Dendritic cell treated with granulocyte-macrophage colony-stimulating factor and Interleukin-4, amounts not matched to agents 40 ng/mL and 50 ng/mL, for 4 days (primary cell): ENCODE results near the gene FAM131A.

Experiments used
- H3K27ac Mint-ChIP-seq: one replicate; pipeline ENCODE4 v1.8.0; 2022; ENCODE audit warnings: mild to moderate bottlenecking, mixed read lengths
- H3K27me3 Mint-ChIP-seq: one replicate; pipeline ENCODE4 v1.8.0; 2022; ENCODE audit warnings: mild to moderate bottlenecking, mixed read lengths
- H3K36me3 Mint-ChIP-seq: one replicate; pipeline ENCODE4 v1.8.0; 2022; ENCODE audit warnings: low read depth, mixed read lengths
- H3K4me1 Mint-ChIP-seq: one replicate; pipeline ENCODE4 v1.8.0; 2022; ENCODE audit warnings: low read depth, mixed read lengths
- H3K4me3 Mint-ChIP-seq: one replicate; pipeline ENCODE4 v1.8.0; 2022; ENCODE audit warnings: mild to moderate bottlenecking, moderate library complexity, mixed read lengths
- H3K9me3 Mint-ChIP-seq: one replicate; pipeline ENCODE4 v1.8.0; 2022; ENCODE audit warnings: mixed read lengths
- intact Hi-C: fragments of 100-400 bp; cut with micrococcal nuclease; formaldehyde crosslinking; loops from one replicate; pipeline ENCODE4 v1.15.0; 2022

FAM131A gene

DNA sequence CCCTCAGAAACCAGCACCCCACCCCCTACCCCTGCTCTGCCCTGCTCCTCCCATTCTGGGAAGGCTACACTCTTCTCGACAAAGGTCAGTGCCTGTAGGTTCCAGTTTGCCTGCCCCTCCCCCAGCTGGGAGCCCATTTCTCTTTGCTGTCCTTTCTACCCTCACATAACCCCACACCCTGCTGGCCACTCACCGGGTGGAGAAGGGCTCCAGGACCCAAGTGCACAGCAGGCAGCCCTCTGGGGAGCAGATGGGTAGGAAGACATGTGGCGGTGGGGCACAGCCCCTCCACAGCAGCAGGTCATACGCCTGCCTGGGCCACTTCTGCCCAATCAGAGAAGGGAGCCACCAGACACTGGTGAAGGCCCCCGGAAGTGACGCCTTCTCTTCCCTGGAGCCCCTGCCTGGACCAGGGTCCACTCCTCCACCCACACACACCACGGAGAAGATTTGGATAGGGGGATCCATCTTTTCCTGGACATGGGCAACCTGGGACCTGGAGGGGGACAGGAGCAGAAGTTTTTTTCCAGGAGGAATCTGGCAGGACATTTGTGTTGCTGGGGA lies 40.6 kb downstream of the FAM131A start, which contains the start of gene THPO:
THPO (minus strand) TSS at position 326 of the 564 bp plus-strand sequence. CDS start 1,948 bp downstream, outside the sequence.
- intact Hi-C loops, result no loop called here
- Mint-ChIP-seq H3K27me3 (peaks cover 87% of the 10 kb centered on the region), H3K4me1 (peaks cover 19% of the 10 kb centered on the region), H3K4me3 (no peak within 1 kb of the TSS), H3K36me3 (no peaks in the 10 kb centered on the region), H3K27ac (no peak within 1 kb of the TSS), H3K9me3 (no peaks in the 10 kb centered on the region)

DNA sequence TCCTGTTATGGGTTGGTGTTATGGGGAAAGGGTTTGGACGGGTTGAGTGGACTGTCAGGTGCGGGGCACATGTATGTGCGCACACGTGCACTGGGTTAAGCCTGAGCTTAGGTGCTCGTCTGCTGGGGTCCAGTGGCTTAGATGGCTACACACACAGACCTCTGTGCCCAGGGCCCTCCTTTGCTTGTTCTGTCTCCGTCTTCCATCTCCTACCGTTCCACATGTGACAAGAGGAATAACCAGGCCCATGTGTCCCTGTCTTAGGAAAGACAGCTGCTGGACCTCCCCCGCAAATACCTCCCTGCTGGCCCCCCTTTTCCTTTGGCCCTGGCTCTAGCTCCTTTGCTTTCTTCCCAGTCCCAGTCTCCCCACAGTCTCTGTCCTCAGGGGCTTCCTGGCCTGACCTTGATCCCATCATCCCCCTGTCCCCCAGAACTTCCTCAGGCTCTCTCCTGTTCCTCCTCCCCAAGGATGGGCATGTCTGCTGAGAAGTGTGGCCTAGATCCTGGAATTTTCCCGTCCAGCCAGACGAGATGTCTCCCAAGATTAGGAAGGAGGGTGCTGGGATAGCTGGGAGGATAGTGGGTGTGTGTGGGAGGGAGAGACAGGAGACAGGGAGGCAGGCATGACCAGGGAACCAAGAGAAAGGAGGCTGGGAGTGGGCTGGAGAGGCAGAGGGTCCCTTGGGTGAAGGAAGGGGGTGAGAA lies 41.4 kb downstream of the FAM131A start:
- Mint-ChIP-seq H3K27ac (no peak overlapping the region), H3K27me3 (peaks cover 86% of the 10 kb centered on the region), H3K9me3 (no peaks in the 10 kb centered on the region), H3K36me3 (no peaks in the 10 kb centered on the region), H3K4me1 (peaks cover 19% of the 10 kb centered on the region), H3K4me3 (peak overlapping the region; percentile 68)
- intact Hi-C loops, result no loop called here

DNA sequence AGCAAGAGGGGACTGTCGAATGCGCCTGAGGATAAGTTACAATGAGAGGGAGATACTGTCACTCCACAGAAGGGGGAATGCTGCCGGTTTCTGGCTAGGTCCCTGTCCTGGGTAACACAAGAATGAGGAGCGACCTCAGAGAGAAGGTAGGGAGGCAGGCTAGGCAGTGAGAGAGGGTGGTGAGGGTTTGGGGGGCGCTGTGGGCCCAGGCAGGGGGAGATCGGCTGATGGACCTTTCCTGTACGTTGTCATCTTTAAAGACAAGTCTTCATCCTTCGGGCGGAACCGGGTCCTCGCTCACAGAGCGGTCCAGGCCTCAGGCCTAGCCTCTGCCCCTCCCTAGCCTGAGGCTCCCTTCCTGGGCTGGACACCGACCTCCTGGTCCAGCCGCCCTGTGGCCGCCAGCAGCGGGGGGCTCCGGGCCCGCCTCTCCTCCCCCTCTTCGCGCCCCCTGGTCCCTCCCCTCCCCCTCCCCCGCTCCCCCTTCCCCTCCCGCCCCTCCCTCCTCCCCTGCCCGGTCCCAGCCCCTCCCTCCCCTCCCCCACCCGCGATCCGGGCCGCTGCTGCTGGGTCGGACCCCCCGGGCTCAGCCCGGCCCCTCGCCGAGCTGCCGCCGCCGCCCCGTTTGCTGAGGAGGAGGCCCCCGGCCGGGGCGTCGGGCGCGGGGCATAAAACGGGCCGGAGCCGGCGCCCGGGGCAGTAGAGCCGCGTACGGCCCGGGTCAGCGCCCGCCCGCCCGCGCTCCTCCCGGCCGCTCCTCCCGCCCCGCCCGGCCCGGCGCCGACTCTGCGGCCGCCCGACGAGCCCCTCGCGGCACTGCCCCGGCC lies 42.2 kb downstream of the FAM131A start, which contains the start of gene CHRD:
CHRD (plus strand) TSS at position 697 of the 827 bp plus-strand sequence. CDS start 265 bp downstream, outside the sequence.
- Mint-ChIP-seq H3K9me3 (no peaks in the 10 kb centered on the region), H3K4me3 (peak within 1 kb of the TSS; percentile 68), H3K36me3 (no peaks in the 10 kb centered on the region), H3K4me1 (peaks cover 25% of the 10 kb centered on the region), H3K27ac (no peak within 1 kb of the TSS), H3K27me3 (peaks cover 86% of the 10 kb centered on the region)
- intact Hi-C loops, result no loop called here

DNA sequence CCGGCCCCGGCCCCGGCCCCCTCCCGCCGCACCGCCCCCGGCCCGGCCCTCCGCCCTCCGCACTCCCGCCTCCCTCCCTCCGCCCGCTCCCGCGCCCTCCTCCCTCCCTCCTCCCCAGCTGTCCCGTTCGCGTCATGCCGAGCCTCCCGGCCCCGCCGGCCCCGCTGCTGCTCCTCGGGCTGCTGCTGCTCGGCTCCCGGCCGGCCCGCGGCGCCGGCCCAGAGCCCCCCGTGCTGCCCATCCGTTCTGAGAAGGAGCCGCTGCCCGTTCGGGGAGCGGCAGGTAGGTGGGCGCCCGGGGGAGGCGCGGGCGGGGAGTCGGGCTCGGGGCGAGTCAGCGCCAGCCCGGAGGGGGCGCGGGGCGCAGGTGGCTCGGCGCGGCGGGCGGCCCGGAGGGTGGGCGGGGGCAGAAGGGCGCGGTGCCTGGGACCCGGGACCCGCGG lies 42.8 kb downstream of the FAM131A start:
- Mint-ChIP-seq H3K9me3 (no peaks in the 10 kb centered on the region), H3K4me3 (no peak overlapping the region), H3K4me1 (peaks cover 25% of the 10 kb centered on the region), H3K27me3 (peaks cover 85% of the 10 kb centered on the region), H3K36me3 (no peaks in the 10 kb centered on the region), H3K27ac (no peak overlapping the region)
- intact Hi-C loops, result no loop called here

DNA sequence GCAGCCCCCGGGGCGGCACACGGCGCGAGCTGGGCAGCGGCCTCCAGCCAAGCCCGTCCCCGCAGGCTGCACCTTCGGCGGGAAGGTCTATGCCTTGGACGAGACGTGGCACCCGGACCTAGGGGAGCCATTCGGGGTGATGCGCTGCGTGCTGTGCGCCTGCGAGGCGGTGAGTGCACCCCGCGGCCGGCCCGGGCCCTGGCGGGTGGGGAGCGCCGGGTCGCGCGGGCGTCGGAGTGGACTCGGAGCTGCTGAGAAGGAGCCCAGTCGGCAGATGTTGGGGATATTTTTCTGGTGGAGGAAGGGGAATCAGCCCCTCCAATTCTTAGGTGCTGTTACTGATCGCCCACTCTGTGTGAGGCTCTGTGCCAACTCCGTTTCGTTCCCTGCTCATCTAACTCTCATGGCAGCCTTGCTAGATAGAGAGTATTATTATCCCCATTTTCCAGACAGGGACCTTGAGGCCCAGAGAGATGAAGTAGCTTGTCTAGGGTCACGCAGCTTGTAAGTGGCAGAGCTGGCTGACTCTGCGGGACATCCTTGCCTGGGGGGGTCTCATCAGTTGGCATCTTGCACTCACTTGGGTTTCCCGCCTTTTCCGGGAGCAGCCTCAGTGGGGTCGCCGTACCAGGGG lies 43.3 kb downstream of the FAM131A start:
- H3K27ac Mint-ChIP-seq, result no peak overlapping the region
- no peaks in the 10 kb centered on the region for H3K36me3 Mint-ChIP-seq
- H3K27me3 Mint-ChIP-seq, result peaks cover 79% of the 10 kb centered on the region
- peaks cover 25% of the 10 kb centered on the region for H3K4me1 Mint-ChIP-seq
- intact Hi-C loops, result no loop called here
- no peaks in the 10 kb centered on the region for H3K9me3 Mint-ChIP-seq
- H3K4me3 Mint-ChIP-seq, result peak overlapping the region; percentile 39

DNA sequence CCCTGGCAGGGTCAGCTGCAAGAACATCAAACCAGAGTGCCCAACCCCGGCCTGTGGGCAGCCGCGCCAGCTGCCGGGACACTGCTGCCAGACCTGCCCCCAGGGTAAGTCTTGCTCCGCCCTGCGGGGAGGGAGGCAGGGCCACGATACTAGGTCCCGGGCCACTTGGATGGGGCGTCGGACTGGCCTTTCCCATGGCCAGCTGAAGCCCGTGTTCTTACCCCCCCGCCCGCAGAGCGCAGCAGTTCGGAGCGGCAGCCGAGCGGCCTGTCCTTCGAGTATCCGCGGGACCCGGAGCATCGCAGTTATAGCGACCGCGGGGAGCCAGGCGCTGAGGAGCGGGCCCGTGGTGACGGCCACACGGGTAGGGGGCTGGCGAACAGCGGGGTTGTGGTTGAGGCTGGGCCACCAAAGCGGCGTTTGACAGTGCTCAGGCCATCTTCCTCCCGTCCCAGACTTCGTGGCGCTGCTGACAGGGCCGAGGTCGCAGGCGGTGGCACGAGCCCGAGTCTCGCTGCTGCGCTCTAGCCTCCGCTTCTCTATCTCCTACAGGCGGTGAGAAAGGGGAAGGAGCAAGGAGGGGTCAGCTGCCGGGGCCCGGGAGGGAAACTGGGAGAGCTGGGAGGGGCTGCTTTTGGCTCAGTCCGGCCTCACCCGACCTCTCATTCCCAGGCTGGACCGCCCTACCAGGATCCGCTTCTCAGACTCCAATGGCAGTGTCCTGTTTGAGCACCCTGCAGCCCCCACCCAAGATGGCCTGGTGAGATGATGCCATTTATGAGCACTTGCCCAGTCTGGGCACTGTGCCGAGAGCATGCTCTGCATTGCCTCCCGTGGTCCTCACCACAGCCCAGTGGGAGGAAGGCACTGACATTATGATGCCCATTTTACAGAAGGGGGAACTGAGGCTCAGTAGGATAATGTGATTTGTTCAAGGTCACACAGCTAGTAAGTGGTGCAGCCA lies 44.1 kb downstream of the FAM131A start:
- Mint-ChIP-seq H3K9me3 (no peaks in the 10 kb centered on the region), H3K27ac (no peak overlapping the region), H3K4me1 (peaks cover 25% of the 10 kb centered on the region), H3K36me3 (no peaks in the 10 kb centered on the region), H3K4me3 (no peak overlapping the region), H3K27me3 (peaks cover 77% of the 10 kb centered on the region)
- intact Hi-C loops, result no loop called here

DNA sequence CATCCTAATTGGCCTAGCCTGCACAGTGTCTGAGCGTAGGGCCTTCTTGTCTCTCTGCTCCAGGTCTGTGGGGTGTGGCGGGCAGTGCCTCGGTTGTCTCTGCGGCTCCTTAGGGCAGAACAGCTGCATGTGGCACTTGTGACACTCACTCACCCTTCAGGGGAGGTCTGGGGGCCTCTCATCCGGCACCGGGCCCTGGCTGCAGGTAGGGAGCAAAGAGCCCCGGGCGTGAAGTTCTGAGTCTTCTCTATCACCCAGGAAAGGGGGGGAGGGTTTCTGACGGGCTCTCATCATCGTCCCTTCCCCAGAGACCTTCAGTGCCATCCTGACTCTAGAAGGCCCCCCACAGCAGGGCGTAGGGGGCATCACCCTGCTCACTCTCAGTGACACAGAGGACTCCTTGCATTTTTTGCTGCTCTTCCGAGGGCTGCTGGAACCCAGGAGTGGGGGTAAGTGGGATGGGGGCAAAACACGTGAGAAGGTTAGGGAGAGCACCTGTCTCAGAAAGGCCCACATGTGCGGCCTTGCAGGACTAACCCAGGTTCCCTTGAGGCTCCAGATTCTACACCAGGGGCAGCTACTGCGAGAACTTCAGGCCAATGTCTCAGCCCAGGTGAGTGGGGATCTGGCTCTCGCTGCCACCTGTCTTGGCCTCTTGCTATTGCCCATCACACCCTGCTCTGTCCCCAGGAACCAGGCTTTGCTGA lies 45.1 kb downstream of the FAM131A start:
- Mint-ChIP-seq H3K36me3 (no peaks in the 10 kb centered on the region), H3K9me3 (no peaks in the 10 kb centered on the region), H3K4me3 (no peak overlapping the region), H3K27me3 (peaks cover 77% of the 10 kb centered on the region), H3K27ac (no peak overlapping the region), H3K4me1 (peaks cover 25% of the 10 kb centered on the region)
- intact Hi-C loops, result no loop called here

DNA sequence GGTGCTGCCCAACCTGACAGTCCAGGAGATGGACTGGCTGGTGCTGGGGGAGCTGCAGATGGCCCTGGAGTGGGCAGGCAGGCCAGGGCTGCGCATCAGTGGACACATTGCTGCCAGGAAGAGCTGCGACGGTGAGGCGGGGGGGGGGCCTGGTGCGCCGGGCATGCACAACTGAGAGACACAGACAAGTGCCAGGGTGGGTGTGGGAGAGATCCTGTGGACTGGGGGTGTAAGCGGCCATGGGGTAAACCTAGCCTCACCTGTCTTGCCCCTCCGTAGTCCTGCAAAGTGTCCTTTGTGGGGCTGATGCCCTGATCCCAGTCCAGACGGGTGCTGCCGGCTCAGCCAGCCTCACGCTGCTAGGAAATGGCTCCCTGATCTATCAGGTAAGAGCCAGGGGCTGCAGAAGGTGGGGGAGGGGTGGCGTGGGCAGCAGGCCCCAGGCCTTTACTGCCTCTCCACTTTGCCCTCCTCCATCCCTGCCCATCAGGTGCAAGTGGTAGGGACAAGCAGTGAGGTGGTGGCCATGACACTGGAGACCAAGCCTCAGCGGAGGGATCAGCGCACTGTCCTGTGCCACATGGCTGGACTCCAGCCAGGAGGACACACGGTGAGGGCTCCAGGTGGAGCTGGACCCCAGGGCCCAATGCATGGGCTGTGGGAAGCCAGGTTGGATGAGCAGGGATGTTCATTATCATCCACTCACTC lies 45.8 kb downstream of the FAM131A start:
- Mint-ChIP-seq H3K36me3 (no peaks in the 10 kb centered on the region), H3K9me3 (no peaks in the 10 kb centered on the region), H3K4me3 (no peak overlapping the region), H3K27ac (no peak overlapping the region), H3K27me3 (peaks cover 77% of the 10 kb centered on the region), H3K4me1 (peaks cover 21% of the 10 kb centered on the region)
- intact Hi-C loops, result no loop called here

DNA sequence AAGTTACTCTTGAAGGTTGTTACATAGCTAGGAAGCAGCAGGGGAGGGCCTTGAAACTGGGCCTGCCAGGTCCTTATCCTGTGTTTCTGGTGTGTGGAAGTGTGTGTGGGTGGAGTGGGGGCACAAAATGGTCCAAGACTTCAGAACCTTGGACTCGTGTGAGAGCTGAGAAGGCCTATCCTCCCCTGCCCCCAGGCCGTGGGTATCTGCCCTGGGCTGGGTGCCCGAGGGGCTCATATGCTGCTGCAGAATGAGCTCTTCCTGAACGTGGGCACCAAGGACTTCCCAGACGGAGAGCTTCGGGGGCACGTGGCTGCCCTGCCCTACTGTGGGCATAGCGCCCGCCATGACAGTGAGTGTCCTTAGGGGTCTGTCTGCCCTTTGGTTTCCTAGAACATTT lies 46.9 kb downstream of the FAM131A start:
- H3K36me3 Mint-ChIP-seq, result no peaks in the 10 kb centered on the region
- peaks cover 76% of the 10 kb centered on the region for H3K27me3 Mint-ChIP-seq
- no peak overlapping the region for H3K4me3 Mint-ChIP-seq
- no peak overlapping the region for H3K27ac Mint-ChIP-seq
- H3K4me1 Mint-ChIP-seq, result peaks cover 21% of the 10 kb centered on the region
- H3K9me3 Mint-ChIP-seq, result no peaks in the 10 kb centered on the region
- intact Hi-C loops, result no loop called here

DNA sequence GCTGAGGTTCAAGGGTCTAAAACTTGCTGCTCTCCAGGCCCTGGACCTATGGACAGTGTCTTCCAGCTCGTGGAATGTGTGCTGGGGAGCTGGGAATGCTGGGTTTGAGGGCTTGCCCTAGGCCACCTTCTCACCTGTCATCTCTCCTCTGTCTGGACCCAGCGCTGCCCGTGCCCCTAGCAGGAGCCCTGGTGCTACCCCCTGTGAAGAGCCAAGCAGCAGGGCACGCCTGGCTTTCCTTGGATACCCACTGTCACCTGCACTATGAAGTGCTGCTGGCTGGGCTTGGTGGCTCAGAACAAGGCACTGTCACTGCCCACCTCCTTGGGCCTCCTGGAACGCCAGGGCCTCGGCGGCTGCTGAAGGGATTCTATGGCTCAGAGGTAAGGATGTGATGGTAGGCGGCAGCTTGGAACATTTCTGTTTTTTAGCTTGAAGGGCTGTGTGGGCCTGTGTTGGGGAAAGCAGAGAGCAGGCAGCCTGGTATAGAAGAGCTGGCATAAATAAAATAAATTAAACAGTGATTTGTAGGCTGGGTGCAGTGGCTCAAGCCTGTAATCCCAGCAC lies 47.5 kb downstream of the FAM131A start:
- H3K36me3 Mint-ChIP-seq, result no peaks in the 10 kb centered on the region
- H3K27ac Mint-ChIP-seq, result no peak overlapping the region
- H3K9me3 Mint-ChIP-seq, result no peaks in the 10 kb centered on the region
- intact Hi-C loops, result no loop called here
- peaks cover 26% of the 10 kb centered on the region for H3K4me1 Mint-ChIP-seq
- peaks cover 78% of the 10 kb centered on the region for H3K27me3 Mint-ChIP-seq
- no peak overlapping the region for H3K4me3 Mint-ChIP-seq

DNA sequence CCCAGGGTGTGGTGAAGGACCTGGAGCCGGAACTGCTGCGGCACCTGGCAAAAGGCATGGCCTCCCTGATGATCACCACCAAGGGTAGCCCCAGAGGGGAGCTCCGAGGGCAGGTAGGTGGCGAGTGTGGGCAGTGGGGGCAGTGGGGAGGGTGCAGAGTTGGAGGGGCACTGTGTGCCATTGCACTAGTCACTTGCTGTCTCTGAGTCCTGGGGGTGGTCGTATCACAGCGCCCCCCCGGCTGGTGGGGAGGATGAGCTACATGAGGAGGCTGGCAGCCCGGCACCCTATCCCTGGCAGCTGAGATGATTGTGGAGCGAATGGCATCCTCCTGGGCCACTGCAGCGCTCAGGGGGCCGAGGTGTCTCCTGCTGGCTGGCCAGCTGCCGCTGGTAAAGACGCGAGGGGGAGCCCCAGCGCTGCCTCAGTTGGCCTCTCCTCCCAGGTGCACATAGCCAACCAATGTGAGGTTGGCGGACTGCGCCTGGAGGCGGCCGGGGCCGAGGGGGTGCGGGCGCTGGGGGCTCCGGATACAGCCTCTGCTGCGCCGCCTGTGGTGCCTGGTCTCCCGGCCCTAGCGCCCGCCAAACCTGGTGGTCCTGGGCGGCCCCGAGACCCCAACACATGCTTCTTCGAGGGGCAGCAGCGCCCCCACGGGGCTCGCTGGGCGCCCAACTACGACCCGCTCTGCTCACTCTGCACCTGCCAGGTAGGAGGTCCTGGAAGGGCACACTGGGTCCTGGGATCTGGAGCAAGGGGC lies 48.8 kb downstream of the FAM131A start:
- intact Hi-C loops, result no loop called here
- Mint-ChIP-seq H3K4me3 (no peak overlapping the region), H3K36me3 (no peaks in the 10 kb centered on the region), H3K27ac (no peak overlapping the region), H3K4me1 (peaks cover 19% of the 10 kb centered on the region), H3K27me3 (peaks cover 81% of the 10 kb centered on the region), H3K9me3 (no peaks in the 10 kb centered on the region)
